Testis (tissue), 2 donors: ENCODE data around the gene DLX3.

Experiments used
- POLR2A ChIP-seq: fragments of 450-650 bp; IDR thresholded peaks from one replicate; pipeline ENCODE4 v1.6.1; 2017; ENCODE audit warnings: antibody characterized with exemption, mild to moderate bottlenecking, moderate library complexity
- TF ChIP-seq, protein P1 (sequence below), 3 experiments: fragments of 450-650 bp in 2 of 3; fragments of 200-600 bp in 1 of 3; sonication (generic) in 1 of 3; IDR thresholded peaks; one replicate each; pipeline ENCODE4 v1.5.1; 2016 to 2019; ENCODE audit warnings: antibody characterized with exemption in 3 of 3, mild to moderate bottlenecking in 2 of 3, moderate library complexity in 1 of 3

DNA sequence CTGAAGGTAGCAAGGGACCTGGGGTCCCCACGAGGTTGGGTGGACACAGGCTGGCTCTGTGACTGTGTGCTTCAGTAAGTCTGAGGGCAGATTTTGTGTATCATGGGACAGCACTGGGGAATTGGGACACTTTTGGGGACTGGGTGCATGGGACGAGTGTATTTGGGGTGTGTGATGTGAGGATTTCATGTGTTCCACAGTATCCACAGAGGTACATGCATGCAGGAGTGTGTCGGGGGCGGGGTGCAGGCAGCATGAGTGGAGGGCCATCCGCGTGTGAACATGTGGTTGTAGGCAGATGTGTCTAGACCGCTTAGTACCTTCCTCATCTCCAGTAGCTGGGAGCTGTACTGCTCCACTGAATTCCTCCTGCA is 1.1 kb upstream of the DLX3 start:
- TF ChIP-seq, protein P1, sequence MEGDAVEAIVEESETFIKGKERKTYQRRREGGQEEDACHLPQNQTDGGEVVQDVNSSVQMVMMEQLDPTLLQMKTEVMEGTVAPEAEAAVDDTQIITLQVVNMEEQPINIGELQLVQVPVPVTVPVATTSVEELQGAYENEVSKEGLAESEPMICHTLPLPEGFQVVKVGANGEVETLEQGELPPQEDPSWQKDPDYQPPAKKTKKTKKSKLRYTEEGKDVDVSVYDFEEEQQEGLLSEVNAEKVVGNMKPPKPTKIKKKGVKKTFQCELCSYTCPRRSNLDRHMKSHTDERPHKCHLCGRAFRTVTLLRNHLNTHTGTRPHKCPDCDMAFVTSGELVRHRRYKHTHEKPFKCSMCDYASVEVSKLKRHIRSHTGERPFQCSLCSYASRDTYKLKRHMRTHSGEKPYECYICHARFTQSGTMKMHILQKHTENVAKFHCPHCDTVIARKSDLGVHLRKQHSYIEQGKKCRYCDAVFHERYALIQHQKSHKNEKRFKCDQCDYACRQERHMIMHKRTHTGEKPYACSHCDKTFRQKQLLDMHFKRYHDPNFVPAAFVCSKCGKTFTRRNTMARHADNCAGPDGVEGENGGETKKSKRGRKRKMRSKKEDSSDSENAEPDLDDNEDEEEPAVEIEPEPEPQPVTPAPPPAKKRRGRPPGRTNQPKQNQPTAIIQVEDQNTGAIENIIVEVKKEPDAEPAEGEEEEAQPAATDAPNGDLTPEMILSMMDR (IDR thresholded peaks at IDR 0.05) = no peak
- no peak for TF ChIP-seq POLR2A
